HG02840 (cell line): Measurements from ENCODE around the gene KIF21B.

Experiments used
- ATAC-seq: cut with Tn5 transposase; IDR thresholded peaks from one replicate; pipeline ENCODE4 v1.9.1; 2021; ENCODE audit warnings: mild to moderate bottlenecking, moderate library complexity, moderate number of reproducible peaks; ENCODE audit not compliant: unreplicated experiment, low FRiP score

Gene KIF21B

GRCh38 chr1:201023517-201023902 is at the start of gene KIF21B:
Gene KIF21B, minus strand, starts transcription at chr1:201023714. Its CDS starts 331 bp downstream, at chr1:201023383.
- ATAC-seq = peak; percentile 63

- no peak for ATAC-seq
Observed at GRCh38 chr1:201072922-201073321, 49.4 kb upstream of the KIF21B start.

- ATAC-seq = no peak
Observed at GRCh38 chr1:201072149-201072548, 48.6 kb upstream of the KIF21B start.

- no peak for ATAC-seq
Observed at GRCh38 chr1:201069636-201070035, 46.1 kb upstream of the KIF21B start.

GRCh38 chr1:201068976-201069375 is 45.5 kb upstream of the KIF21B start:
- no peak for ATAC-seq

- no peak for ATAC-seq
Observed at GRCh38 chr1:201066986-201067385, 43.5 kb upstream of the KIF21B start.

- no peak for ATAC-seq
Observed at GRCh38 chr1:201065686-201066085, 42.2 kb upstream of the KIF21B start.

- ATAC-seq = no peak
Observed at GRCh38 chr1:201064806-201065205, 41.3 kb upstream of the KIF21B start.

GRCh38 chr1:201063145-201063544 is 39.6 kb upstream of the KIF21B start:
- ATAC-seq = no peak

GRCh38 chr1:201062511-201063091 is 39.1 kb upstream of the KIF21B start:
- no peak for ATAC-seq

- ATAC-seq = no peak
Observed at GRCh38 chr1:201061886-201062285, 38.4 kb upstream of the KIF21B start.

- ATAC-seq = no peak
Observed at GRCh38 chr1:201061049-201061448, 37.5 kb upstream of the KIF21B start.

- ATAC-seq = no peak
Observed at GRCh38 chr1:201060586-201060985, 37.1 kb upstream of the KIF21B start.

- no peak for ATAC-seq
Observed at GRCh38 chr1:201059871-201060555, 36.5 kb upstream of the KIF21B start.

GRCh38 chr1:201059401-201059800 is 35.9 kb upstream of the KIF21B start:
- no peak for ATAC-seq

- ATAC-seq = no peak
Observed at GRCh38 chr1:201054091-201054543, 30.6 kb upstream of the KIF21B start.

GRCh38 chr1:201053155-201053860 is 29.8 kb upstream of the KIF21B start:
- ATAC-seq = no peak

GRCh38 chr1:201051399-201051798 is 27.9 kb upstream of the KIF21B start:
- ATAC-seq = no peak

- ATAC-seq = no peak
Observed at GRCh38 chr1:201050515-201051277, 27.2 kb upstream of the KIF21B start.

- no peak for ATAC-seq
Observed at GRCh38 chr1:201049248-201049831, 25.8 kb upstream of the KIF21B start.

GRCh38 chr1:201048521-201048920 is 25.0 kb upstream of the KIF21B start:
- ATAC-seq = no peak
